ENCODE results near the gene HMX3.
A peak's percentile ranks its signal among the peaks of the same experiment; 100 is the strongest.

The HMX3 gene

GRCh38 chr10:123139521-123140163 is 3.9 kb downstream of the HMX3 start:
- Mint-ChIP-seq H3K36me3 (ENCODE audit: low read depth) (no peaks in the 10 kb centered on the region), H3K4me3 (no peak overlapping the region), H3K27ac (no peak overlapping the region), H3K27me3 (peaks cover 95% of the 10 kb centered on the region), H3K4me1 (ENCODE audit: low read depth) (peaks cover 34% of the 10 kb centered on the region), H3K9me3 (no peaks in the 10 kb centered on the region)
- intact Hi-C loops (cut with micrococcal nuclease) = loop anchor here (10.0 kb wide), 1 partner anchor 345 kb away; no protein-coding TSS in a partner anchor

- H3K4me3 Mint-ChIP-seq = no peak overlapping the region
Measured at GRCh38 chr10:123140164-123140982, 4.6 kb downstream of the HMX3 start.

GRCh38 chr10:123140983-123141390 is 5.2 kb downstream of the HMX3 start:
- Mint-ChIP-seq H3K9me3 (no peaks in the 10 kb centered on the region), H3K36me3 (ENCODE audit: low read depth) (no peaks in the 10 kb centered on the region), H3K27me3 (peaks cover 96% of the 10 kb centered on the region), H3K27ac (no peak overlapping the region), H3K4me1 (ENCODE audit: low read depth) (peaks cover 47% of the 10 kb centered on the region), H3K4me3 (no peak overlapping the region)
- intact Hi-C loops (cut with micrococcal nuclease) = loop anchor here (10.0 kb wide), 1 partner anchor 344 kb away; no protein-coding TSS in a partner anchor

More at GRCh38 chr10:123140164-123140982, 4.6 kb downstream of the HMX3 start:
- Mint-ChIP-seq H3K4me1 (ENCODE audit: low read depth) (peaks cover 41% of the 10 kb centered on the region), H3K36me3 (ENCODE audit: low read depth) (no peaks in the 10 kb centered on the region), H3K9me3 (no peaks in the 10 kb centered on the region), H3K27ac (no peak overlapping the region), H3K27me3 (peaks cover 95% of the 10 kb centered on the region)
- intact Hi-C loops (cut with micrococcal nuclease) = loop anchor here (10.0 kb wide), 1 partner anchor 344 kb away; no protein-coding TSS in a partner anchor

GRCh38 chr10:123141791-123142700 is 6.3 kb downstream of the HMX3 start:
- peaks cover 96% of the 10 kb centered on the region for H3K27me3 Mint-ChIP-seq
- no peaks in the 10 kb centered on the region for H3K36me3 Mint-ChIP-seq (ENCODE audit: low read depth)
- H3K4me3 Mint-ChIP-seq = no peak overlapping the region
- intact Hi-C loops (cut with micrococcal nuclease) = loop anchor here (10.0 kb wide), 1 partner anchor 343 kb away; no protein-coding TSS in a partner anchor
- H3K27ac Mint-ChIP-seq = no peak overlapping the region
- peaks cover 46% of the 10 kb centered on the region for H3K4me1 Mint-ChIP-seq (ENCODE audit: low read depth)
- no peaks in the 10 kb centered on the region for H3K9me3 Mint-ChIP-seq

GRCh38 chr10:123142701-123143161 is 7.0 kb downstream of the HMX3 start:
- Mint-ChIP-seq H3K4me3 (no peak overlapping the region), H3K27ac (no peak overlapping the region), H3K27me3 (peaks cover 97% of the 10 kb centered on the region), H3K4me1 (ENCODE audit: low read depth) (peaks cover 47% of the 10 kb centered on the region), H3K36me3 (ENCODE audit: low read depth) (no peaks in the 10 kb centered on the region), H3K9me3 (no peaks in the 10 kb centered on the region)
- intact Hi-C loops (cut with micrococcal nuclease) = loop anchor here (10.0 kb wide), 1 partner anchor 342 kb away; no protein-coding TSS in a partner anchor

- intact Hi-C loops (cut with micrococcal nuclease) = loop anchor here (10.0 kb wide), 1 partner anchor 342 kb away; no protein-coding TSS in a partner anchor
- Mint-ChIP-seq H3K27ac (no peak overlapping the region), H3K4me3 (no peak overlapping the region), H3K27me3 (peaks cover 97% of the 10 kb centered on the region), H3K4me1 (ENCODE audit: low read depth) (peaks cover 47% of the 10 kb centered on the region), H3K9me3 (no peaks in the 10 kb centered on the region), H3K36me3 (ENCODE audit: low read depth) (no peaks in the 10 kb centered on the region)
Measured at GRCh38 chr10:123143162-123143824, 7.5 kb downstream of the HMX3 start.

GRCh38 chr10:123143825-123144168 is 8.0 kb downstream of the HMX3 start:
- H3K4me1 Mint-ChIP-seq (ENCODE audit: low read depth) = peaks cover 50% of the 10 kb centered on the region
- H3K36me3 Mint-ChIP-seq (ENCODE audit: low read depth) = no peaks in the 10 kb centered on the region
- no peaks in the 10 kb centered on the region for H3K9me3 Mint-ChIP-seq
- no peak overlapping the region for H3K4me3 Mint-ChIP-seq
- peaks cover 98% of the 10 kb centered on the region for H3K27me3 Mint-ChIP-seq
- H3K27ac Mint-ChIP-seq = no peak overlapping the region
- intact Hi-C loops (cut with micrococcal nuclease) = loop anchor here (10.0 kb wide), 1 partner anchor 341 kb away; no protein-coding TSS in a partner anchor

- H3K4me1 Mint-ChIP-seq (ENCODE audit: low read depth) = peaks cover 47% of the 10 kb centered on the region
- H3K27me3 Mint-ChIP-seq = peaks cover 97% of the 10 kb centered on the region
- H3K9me3 Mint-ChIP-seq = no peaks in the 10 kb centered on the region
- H3K27ac Mint-ChIP-seq = no peak overlapping the region
- H3K4me3 Mint-ChIP-seq = peak overlapping the region; percentile 13
- intact Hi-C loops (cut with micrococcal nuclease) = loop anchor here (10.0 kb wide), 1 partner anchor 340 kb away; no protein-coding TSS in a partner anchor
- H3K36me3 Mint-ChIP-seq (ENCODE audit: low read depth) = no peaks in the 10 kb centered on the region
Measured at GRCh38 chr10:123144697-123145541, 9.1 kb downstream of the HMX3 start.

GRCh38 chr10:123145542-123146012 is 9.8 kb downstream of the HMX3 start:
- Mint-ChIP-seq H3K27me3 (peaks cover 97% of the 10 kb centered on the region), H3K4me3 (no peak overlapping the region)

GRCh38 chr10:123146013-123146893 is 10.5 kb downstream of the HMX3 start:
- Mint-ChIP-seq H3K4me1 (ENCODE audit: low read depth) (peaks cover 47% of the 10 kb centered on the region), H3K36me3 (ENCODE audit: low read depth) (no peaks in the 10 kb centered on the region), H3K27me3 (peaks cover 96% of the 10 kb centered on the region), H3K9me3 (no peaks in the 10 kb centered on the region), H3K4me3 (peak overlapping the region; percentile 34), H3K27ac (no peak overlapping the region)
- intact Hi-C loops (cut with micrococcal nuclease) = loop anchor here (10.0 kb wide), 1 partner anchor 339 kb away; no protein-coding TSS in a partner anchor

More at GRCh38 chr10:123145542-123146012, 9.8 kb downstream of the HMX3 start:
- Mint-ChIP-seq H3K4me1 (ENCODE audit: low read depth) (peaks cover 44% of the 10 kb centered on the region), H3K27ac (no peak overlapping the region), H3K36me3 (ENCODE audit: low read depth) (no peaks in the 10 kb centered on the region), H3K9me3 (no peaks in the 10 kb centered on the region)
- intact Hi-C loops (cut with micrococcal nuclease) = loop anchor here (10.0 kb wide), 1 partner anchor 339 kb away; no protein-coding TSS in a partner anchor

- Mint-ChIP-seq H3K4me3 (no peak overlapping the region), H3K4me1 (ENCODE audit: low read depth) (peaks cover 47% of the 10 kb centered on the region), H3K27me3 (peaks cover 96% of the 10 kb centered on the region), H3K27ac (no peak overlapping the region), H3K36me3 (ENCODE audit: low read depth) (no peaks in the 10 kb centered on the region), H3K9me3 (no peaks in the 10 kb centered on the region)
- intact Hi-C loops (cut with micrococcal nuclease) = loop anchor here (10.0 kb wide), 1 partner anchor 338 kb away; no protein-coding TSS in a partner anchor
Measured at GRCh38 chr10:123146894-123147634, 11.3 kb downstream of the HMX3 start.

Measured in dendritic cell treated with granulocyte-macrophage colony-stimulating factor and Interleukin-4, amounts not matched to agents 40 ng/mL and 50 ng/mL, for 4 days (primary cell).